Activated CD4-positive, alpha-beta T cell treated with anti-CD3 and anti-CD28 coated beads for 4 hours (primary cell): ENCODE results near the gene TRPV4.

Source experiments
- DNase-seq, 2 donors: peaks; one replicate each; pipeline ENCODE4 v3.0.0-alpha.2; 2020

Gene TRPV4

GRCh38 chr12:109804820-109805761 is 28.1 kb downstream of the TRPV4 start:
- peak; percentile 52 to 68 for DNase-seq

DNA sequence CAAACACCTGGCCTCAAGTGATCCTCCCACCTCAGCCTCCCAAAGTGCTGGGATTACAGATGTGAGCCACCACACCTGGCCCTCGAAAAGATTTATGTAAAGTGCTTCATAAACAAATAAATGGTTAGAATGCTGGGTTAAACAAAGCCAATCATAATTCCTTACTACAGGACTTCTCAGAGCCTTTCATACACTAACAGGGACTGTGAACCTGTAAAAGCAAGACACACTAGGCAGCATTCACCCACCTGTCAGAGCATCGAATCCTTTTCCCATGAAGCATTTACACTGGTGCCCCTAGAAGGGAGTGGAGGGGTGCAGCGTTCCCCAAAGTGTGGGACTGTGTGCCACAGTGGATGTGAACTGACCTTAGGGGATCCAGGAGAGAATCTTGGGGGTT is 29.5 kb downstream of the TRPV4 start:
- no peak for DNase-seq

- DNase-seq: no peak
These were observed 30.4 kb downstream of the TRPV4 start for GRCh38 chr12:109802828-109803227.

DNA sequence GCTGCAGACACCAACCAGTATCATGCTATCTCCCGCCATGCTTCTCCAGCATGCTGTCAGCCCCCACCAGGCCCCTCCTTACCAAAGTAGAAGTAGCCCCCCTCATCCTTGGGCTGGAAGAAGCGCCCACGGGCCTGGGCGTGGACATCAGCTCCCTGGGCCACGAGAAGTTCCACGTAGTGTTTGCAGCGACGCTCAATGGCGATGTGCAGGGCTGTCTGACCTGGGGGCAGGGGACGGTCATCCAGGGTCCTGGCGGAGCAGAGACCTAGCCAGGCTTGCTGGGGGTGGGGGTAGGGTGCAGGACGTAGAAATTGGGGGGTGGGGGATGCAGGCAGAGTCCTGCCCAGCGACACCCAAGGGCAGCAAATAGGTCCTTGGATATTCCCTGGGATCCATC is 32.7 kb downstream of the TRPV4 start:
- DNase-seq: no peak

DNA sequence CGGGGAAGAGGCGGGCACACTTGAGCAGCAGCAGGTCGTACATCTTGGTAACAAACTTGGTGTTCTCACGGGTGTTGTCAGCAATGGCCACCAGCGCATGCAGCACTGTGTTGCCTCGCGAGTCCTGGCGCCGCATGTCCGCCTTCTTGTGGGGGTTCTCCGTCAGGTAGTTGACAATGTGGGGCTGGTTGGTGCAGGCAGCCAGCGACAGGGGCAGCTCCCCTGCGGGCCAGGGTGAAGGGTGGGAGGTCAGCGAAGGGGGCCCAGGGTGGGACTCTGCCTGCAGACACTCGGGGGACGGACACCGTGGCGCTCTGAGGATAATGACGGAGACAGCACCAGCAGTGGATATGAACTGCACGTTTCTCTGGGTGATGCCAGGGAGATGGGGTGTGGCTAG is 34.5 kb downstream of the TRPV4 start:
- no peak for DNase-seq

- no peak for DNase-seq
These were observed 35.1 kb downstream of the TRPV4 start for GRCh38 chr12:109797905-109798669.

- DNase-seq: no peak
These were observed 37.1 kb downstream of the TRPV4 start for GRCh38 chr12:109796057-109796456.

DNA sequence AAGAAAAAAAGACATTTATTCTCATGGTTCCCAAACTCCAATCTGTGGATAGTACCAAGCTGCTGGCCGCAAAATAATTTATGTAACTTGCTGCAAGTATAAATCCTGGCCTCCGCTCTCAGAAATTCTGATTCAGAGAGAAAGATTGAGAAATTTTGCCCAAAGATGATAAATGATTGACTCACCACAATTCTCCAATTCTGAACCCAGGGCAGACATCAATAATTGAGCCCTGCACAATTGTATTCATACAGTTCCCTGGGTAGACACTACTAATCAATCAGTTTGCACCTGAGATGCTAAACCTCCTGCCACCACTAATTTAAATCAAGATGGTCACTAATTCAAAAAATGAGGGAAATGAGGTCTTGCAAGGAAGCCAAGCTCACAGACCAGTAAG is 38.2 kb downstream of the TRPV4 start:
- no peak for DNase-seq

GRCh38 chr12:109793826-109794501 is 39.2 kb downstream of the TRPV4 start:
- no peak for DNase-seq

- no peak for DNase-seq
These were observed 39.8 kb downstream of the TRPV4 start for GRCh38 chr12:109793411-109793810.

- no peak for DNase-seq
These were observed 40.2 kb downstream of the TRPV4 start for GRCh38 chr12:109792992-109793391.

DNA sequence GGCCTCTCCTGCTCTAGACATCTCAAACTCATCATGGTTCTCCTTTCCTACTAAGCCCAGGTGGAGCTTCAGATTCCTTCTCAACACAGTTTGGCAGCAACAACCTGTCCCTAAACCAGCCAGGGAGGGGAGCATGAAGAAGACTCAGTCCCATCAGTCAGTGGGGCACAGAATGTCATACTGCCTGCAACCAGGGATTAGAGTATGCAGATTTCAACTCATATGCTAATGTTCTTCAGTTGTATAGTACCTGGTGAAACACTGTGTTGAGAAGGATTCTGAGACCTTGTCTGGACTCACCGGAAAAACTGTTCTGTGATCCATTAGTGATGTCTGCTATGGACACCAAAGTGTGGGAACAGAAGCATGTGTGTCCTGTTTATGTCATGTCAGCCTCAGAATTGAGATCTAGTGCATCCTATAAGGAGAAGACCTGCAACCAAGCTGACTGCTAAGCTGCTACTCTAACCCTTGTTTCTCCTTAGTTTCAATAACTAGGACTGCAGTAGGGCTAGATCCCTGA is 43.6 kb downstream of the TRPV4 start:
- no peak for DNase-seq

DNA sequence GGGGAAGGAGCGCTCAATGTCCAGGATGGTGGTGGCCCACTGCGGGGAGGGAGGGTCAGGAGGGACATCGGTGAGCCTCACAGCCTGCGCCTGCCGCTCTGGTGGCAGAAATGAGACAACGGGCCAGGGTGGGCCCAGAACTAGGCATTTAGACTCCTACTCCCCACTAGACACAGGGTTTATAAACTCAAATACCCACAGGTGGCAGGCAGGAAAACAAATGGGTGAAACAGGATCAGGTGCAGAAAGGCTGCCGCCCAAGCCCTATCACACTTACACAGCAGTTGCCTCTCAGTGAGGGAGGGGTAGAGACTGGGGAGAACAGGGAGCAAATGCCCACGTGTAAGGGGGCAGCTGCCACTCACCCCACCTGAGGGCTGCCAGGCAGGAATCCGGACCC is 46.4 kb downstream of the TRPV4 start:
- DNase-seq: no peak

DNA sequence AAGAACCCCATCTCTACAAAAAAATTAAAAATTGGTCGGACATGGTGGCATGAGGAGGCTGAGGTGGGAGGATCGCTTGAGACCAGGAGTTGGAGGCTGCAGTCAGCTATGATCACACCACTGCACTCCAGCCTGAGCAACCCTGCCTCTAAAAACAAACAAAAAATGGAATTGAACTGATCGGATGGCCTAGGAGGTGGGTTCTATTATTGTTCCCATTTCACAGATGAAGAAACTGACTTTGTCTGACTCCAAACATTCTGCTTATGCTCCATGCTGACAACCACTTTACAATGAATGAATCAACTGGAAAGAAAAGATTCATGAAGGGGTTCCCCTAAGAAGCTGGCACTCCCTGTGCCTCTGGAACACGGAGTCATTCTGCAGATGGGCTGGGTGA is 47.3 kb downstream of the TRPV4 start:
- no peak for DNase-seq

DNA sequence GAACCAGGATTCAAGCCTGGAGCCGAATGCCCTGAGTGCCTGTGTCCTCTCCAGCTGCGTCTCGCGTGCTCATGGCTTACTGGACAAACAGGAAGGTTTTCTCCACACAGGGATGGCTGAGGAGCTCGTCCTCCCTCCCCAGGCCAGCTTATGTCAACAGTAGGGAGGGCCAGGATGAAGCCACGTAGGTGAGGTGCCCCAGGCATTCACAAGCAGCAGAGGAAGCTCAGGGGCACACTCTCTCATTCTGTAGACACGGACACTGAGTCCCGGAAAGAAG is 49.3 kb downstream of the TRPV4 start:
- no peak for DNase-seq

GRCh38 chr12:109783135-109783964 is 49.8 kb downstream of the TRPV4 start:
- no peak for DNase-seq

- DNase-seq: no peak
These were observed 50.9 kb downstream of the TRPV4 start for GRCh38 chr12:109782326-109782703.

DNA sequence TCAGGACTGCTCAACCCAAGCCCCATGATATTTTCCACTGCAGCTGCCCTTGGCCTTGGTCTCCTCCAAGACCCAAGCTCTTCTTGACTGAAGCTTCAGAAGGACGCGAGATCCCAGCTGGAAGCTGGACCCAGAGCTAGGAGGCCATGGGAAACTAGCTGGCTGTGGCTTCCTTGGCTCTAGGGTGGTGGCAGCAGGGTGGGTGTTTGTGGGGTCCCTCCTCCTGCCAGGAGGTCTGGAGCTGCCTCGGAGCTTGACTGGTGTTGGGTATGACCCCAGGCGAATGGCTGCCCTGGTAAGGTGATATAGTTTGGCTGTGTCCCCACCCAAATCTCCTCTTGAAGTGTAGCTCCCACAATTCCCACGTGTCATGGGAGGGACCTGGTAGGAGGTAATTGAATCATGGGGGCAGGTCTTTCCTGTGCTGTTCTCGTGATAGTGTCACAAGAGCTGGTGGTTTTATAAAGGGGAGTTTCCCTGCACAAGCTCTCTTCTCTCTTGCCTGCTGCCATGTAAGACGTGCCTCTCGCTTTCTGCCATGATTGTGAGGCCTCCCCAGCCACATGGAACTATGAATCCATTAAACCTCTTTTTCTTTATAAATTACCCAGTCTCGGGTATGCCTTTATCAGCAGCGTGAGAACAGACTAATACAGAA is 51.4 kb downstream of the TRPV4 start:
- DNase-seq: no peak

- no peak for DNase-seq
These were observed 53.8 kb downstream of the TRPV4 start for GRCh38 chr12:109779382-109779781.

DNA sequence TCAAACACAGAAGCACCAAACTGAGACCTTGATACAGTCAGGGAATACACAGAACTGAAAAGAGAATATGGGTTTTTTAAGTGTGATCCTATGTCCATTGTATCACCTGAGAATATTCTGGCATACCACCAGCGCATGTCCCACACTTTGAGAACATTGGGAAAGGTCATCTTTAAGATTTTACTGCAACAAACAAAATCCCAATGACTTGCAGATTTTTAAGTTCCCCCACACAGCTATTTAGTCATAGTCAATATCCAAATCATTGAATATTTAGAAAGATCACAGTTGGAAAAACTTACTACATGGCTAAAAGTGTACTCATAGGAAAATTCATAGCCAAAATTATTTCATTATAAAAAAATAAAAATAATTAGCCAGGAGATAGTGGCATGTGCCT is 54.5 kb downstream of the TRPV4 start:
- no peak for DNase-seq

DNA sequence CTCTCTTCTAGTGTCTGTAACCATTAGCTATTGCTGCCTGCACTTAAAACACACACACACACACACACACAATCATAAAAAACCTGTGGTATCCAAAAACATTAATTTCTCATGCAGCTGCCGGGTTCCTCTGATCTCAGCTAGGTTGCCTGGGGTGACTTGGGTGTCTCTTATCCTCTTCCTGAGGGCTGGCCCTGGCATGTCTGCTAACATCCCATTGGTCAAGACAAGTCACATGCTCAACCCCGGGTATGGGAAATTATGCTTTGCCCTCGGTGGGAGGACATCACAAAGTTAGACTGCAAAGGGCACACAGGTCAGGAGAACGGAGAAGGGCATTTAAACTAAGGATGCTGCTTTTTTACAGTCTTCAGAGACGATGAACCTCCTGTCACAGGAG is 55.7 kb downstream of the TRPV4 start:
- peak in 1 of 2 donors; percentile 10 for DNase-seq

DNA sequence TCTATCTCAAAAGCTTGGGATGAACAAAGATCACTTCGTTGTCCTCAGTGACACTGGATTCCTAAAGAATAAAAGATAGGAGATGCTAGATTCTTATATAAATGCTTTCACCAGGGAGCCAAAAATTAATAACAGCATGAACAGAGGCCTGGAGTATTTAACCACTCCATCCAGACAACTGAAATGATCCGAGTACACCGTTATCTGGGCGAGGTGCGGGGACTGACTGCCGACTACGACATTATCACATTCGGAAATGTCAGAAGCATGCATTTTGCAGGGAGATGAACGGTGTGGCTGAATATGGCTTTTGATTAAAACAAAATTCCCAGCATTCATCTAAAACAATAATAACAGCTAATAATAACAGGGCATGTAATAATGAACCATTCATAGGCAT is 56.6 kb downstream of the TRPV4 start:
- DNase-seq: no peak
